Pancreas (tissue), 10 donors: ENCODE results near the gene AGPS. TPM values are rescaled to one million over a fixed set of nuclear protein-coding genes. Genes with fewer than 3 reads are reported as not detected.
A peak's percentile ranks its signal among the peaks of the same experiment; 100 is the strongest.

Experiments
- ATAC-seq, 4 donors: fragments of 200-7000 bp; cut with Tn5 transposase; one replicate each; pipeline versions ENCODE4 v1.8.0 to v1.9.1; 2020; ENCODE audit warnings: mild to moderate bottlenecking in 4 of 4, moderate library complexity in 4 of 4
- DNase-seq, 6 donors: peaks; one replicate each; pipeline ENCODE4 v3.0.0-alpha.2; 2020
- FAIRE-seq: peaks from 2 replicates; lab custom pipeline; 2012; peaks lifted over from hg19 to GRCh38; lab: Jason Lieb, UNC
- H3K27ac ChIP-seq, 4 donors: fragments of 200-600 bp; sonication (generic); 1 replicate in 3 of 4; 2 replicates in 1 of 4; pipeline versions ENCODE4 v1.5.0 to v1.8.0; 2020
- H3K27me3 ChIP-seq, 4 donors: fragments of 200-600 bp; one replicate each; pipeline ENCODE4 v1.8.0; 2021
- H3K36me3 ChIP-seq, 3 donors: fragments of 200-600 bp; sonication (generic) in 1 of 3; one replicate each; pipeline versions ENCODE4 v1.5.0 to v1.8.0; 2020 to 2021
- H3K4me1 ChIP-seq, 3 donors: fragments of 200-600 bp; one replicate each; pipeline ENCODE4 v1.8.0; 2021
- H3K4me3 ChIP-seq, 4 donors: fragments of 200-600 bp; sonication (generic) in 2 of 4; one replicate each; pipeline versions ENCODE4 v1.5.0 to v1.8.0; 2020 to 2021
- H3K9me3 ChIP-seq, 4 donors: fragments of 200-600 bp; one replicate each; pipeline ENCODE4 v1.8.0; 2021
- CTCF ChIP-seq, 4 donors: fragments of 200-600 bp; sonication (generic) in 3 of 4; IDR thresholded peaks; one replicate each; pipeline versions ENCODE4 v1.5.0 to v1.8.0; 2021; ENCODE audit warnings: antibody characterized with exemption in 4 of 4
- WGBS, 2 donors: extraction: QIAGEN DNeasy Blood & Tissue Kit; methylation state at CpG; one replicate each; pipeline ENCODE4 v1.1.7; 2013; 5-methylcytosine and 5-hydroxymethylcytosine counted together
- intact Hi-C, 3 donors: fragments of 100-400 bp; cut with DNase I; formaldehyde crosslinking; loops; one replicate each; pipeline versions ENCODE4 v1.11.1 to v1.14.2; 2022
- polyA plus RNA-seq, 2 donors: library from polyadenylated mRNA; stranded (reverse); fragments of 200-250 nt; gene quantifications; one replicate each; pipeline ENCODE4 v1.2.3, GENCODE V29; 2013
- total RNA-seq, 6 donors: library from RNA; stranded (reverse); fragmentation: NEBNext Ultra II Directional in 4 of 6; extraction: Animal tissue kit (Norgen Biotek cat#: 25700) in 4 of 6; gene quantifications; one replicate each; pipeline versions ENCODE4 v1.2.1 to v1.2.4, GENCODE V29; 2021 to 2023
- donor health status: healthy with polysubstance abuse.
- donor health status: DM: no; HTN: no; CAD: no; lungs with moderate emphysema.
- donor health status: DM: no; HTN: no; CAD: no.
- donor health status: control.
- donor health status: control.
- donor health status: Bipolar disorder and iron deficiency.
- donor health status: DM: yes; HTN: yes; CAD: no.
- donor health status: DM: no; HTN: no; CAD: no.
- donor health status: DM: no; HTN: no; CAD: no.
- donor health status: DM: yes; HTN: yes; CAD: no.

The AGPS gene
- total and polyA plus RNA-seq, 8 donors, result 3.0 to 47.2 (median 23.2) TPM

DNA sequence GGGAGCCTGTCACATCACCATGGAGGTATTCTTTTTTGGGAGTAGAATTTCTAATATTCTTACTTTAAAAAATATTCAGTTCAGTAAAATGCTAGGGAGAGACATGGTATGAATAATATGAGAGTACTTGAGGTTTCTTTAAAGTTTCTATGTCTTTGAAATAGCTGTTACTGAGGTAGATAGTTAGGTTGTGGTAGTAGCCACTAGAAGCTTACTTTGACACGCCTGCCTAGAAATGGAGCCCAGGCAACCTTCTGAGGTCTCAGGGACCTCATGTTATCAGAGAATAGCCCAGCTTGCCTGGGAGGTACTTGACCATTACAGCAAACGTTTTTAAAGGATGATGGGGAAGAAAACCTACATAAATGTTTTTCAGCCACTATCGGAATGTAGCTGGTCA lies 131.2 kb downstream of the AGPS start:
- ATAC-seq (no peak), FAIRE-seq (no peak), DNase-seq (no peak)
- no peaks in the 10 kb centered on the region for H3K27me3 ChIP-seq
- H3K9me3 ChIP-seq, result no peaks in the 10 kb centered on the region
- intact Hi-C loops, result no loop called here
- H3K27ac ChIP-seq, result no peak overlapping the region
- H3K4me1 ChIP-seq, result no peaks in the 10 kb centered on the region
- 81 to 82% methylated on average over 3 of the region's 3 CpGs for WGBS, 2 donors
- H3K4me3 ChIP-seq, result no peak overlapping the region
- peaks cover 0 to 13% (median 0%) of the 10 kb centered on the region in 3 donors for H3K36me3 ChIP-seq
- TF ChIP-seq CTCF (IDR thresholded peaks at IDR 0.05), result no peak

GRCh38 chr2:177525351-177525924 lies 132.9 kb downstream of the AGPS start:
- 83 to 86% methylated on average over 3 of the region's 3 CpGs for WGBS, 2 donors
- Histone ChIP-seq H3K9me3 (no peaks in the 10 kb centered on the region), H3K27me3 (no peaks in the 10 kb centered on the region), H3K4me1 (no peaks in the 10 kb centered on the region), H3K4me3 (no peak overlapping the region), H3K27ac (no peak overlapping the region), H3K36me3 (peaks cover 0 to 13% (median 0%) of the 10 kb centered on the region in 3 donors)
- peak; percentile 45 for FAIRE-seq
- no peak for ATAC-seq
- DNase-seq, result no peak
- no peak for TF ChIP-seq CTCF (IDR thresholded peaks at IDR 0.05)
- intact Hi-C loops, result no loop called here

DNA sequence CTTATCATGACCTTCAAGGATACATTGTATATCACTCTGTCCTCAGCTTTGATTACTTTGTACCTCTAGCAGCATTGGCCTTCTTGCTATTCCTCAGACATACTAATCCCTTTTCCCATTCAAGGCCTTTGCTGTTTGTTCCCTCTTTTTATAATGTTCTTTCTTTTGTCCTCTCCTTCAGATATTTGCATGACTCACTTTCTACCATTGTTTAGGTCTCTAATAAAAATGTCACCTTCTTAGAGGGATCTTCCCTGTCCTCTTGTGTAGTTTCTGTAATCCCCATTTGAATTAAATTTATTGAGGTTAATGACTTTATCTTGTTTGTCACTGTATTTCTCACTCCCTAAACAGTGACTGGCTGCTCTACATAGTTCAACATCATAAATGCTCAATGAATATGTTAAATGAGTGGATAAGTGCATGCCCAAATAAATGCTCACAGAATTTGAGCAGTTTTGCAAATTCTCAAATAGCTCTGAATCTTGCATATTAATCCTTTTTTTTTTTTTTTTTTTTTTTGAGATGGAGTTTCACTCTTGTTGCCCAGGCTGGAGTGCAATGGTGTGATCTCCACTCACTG lies 135.9 kb downstream of the AGPS start:
- Histone ChIP-seq H3K4me3 (no peak overlapping the region), H3K9me3 (no peaks in the 10 kb centered on the region), H3K27ac (no peak overlapping the region), H3K4me1 (peaks cover 0 to 10% (median 0%) of the 10 kb centered on the region in 3 donors), H3K27me3 (no peaks in the 10 kb centered on the region), H3K36me3 (peaks cover 0 to 13% (median 0%) of the 10 kb centered on the region in 3 donors)
- intact Hi-C loops, result no loop called here
- ATAC-seq (no peak), DNase-seq (no peak), FAIRE-seq (no peak)
- no peak for TF ChIP-seq CTCF (IDR thresholded peaks at IDR 0.05)

DNA sequence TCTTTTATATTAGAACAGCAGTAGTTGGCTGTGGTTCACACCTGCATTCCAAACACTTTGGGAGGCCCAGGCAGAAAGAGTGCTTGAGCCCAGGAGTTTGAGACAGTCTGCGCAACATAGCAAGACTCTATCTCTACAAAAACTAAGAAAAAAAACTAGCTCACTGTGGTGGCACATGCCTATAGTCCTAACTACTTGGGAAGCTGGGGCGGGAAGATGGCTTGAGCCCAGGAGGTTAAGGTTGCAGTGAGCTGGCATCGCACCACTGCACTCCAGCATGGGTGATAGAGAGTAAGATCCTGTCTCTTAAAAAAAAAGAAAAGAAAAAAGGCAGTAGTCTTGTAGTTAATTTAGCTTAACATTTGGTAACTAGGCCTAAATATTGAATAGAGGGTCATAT lies 136.6 kb downstream of the AGPS start:
- DNase-seq (no peak), ATAC-seq (no peak), FAIRE-seq (no peak)
- H3K27me3 ChIP-seq, result no peaks in the 10 kb centered on the region
- no peak overlapping the region for H3K4me3 ChIP-seq
- no peaks in the 10 kb centered on the region for H3K9me3 ChIP-seq
- peaks cover 0 to 10% (median 0%) of the 10 kb centered on the region in 3 donors for H3K36me3 ChIP-seq
- peaks cover 0 to 10% (median 0%) of the 10 kb centered on the region in 3 donors for H3K4me1 ChIP-seq
- intact Hi-C loops, result no loop called here
- WGBS, 2 donors, result 96% methylated on average over 3 of the region's 3 CpGs
- H3K27ac ChIP-seq, result no peak overlapping the region
- no peak for TF ChIP-seq CTCF (IDR thresholded peaks at IDR 0.05)

- peaks cover 0 to 4% (median 0%) of the 10 kb centered on the region in 3 donors for H3K36me3 ChIP-seq
- no peak for TF ChIP-seq CTCF (IDR thresholded peaks at IDR 0.05)
- H3K4me1 ChIP-seq, result peaks cover 0 to 10% (median 0%) of the 10 kb centered on the region in 3 donors
- DNase-seq (no peak), ATAC-seq (peak in 3 of 4 donors; percentile 35 to 64 (median 47)), FAIRE-seq (no peak)
- no peak overlapping the region for H3K4me3 ChIP-seq
- no peaks in the 10 kb centered on the region for H3K27me3 ChIP-seq
- peak overlapping the region in 1 of 4 donors; percentile 10 for H3K27ac ChIP-seq
- intact Hi-C loops, result no loop called here
- no peaks in the 10 kb centered on the region for H3K9me3 ChIP-seq
Measured at GRCh38 chr2:177530561-177530960, 138.0 kb downstream of the AGPS start.
